HepG2 (cell line): ENCODE measurements around the gene OTOG. TPM values are rescaled to one million over a fixed set of nuclear protein-coding genes. Genes with fewer than 3 reads are reported as not detected.

Experiments used
- ATAC-seq: fragments of 200-7000 bp; cut with Tn5 transposase; 3 replicates; pipeline ENCODE4 v1.9.1; 2020; ENCODE audit warnings: mild to moderate bottlenecking, moderate library complexity
- BruUV-seq: library from RNA; stranded (reverse); fragments of 400-500 nt; replicated peaks from 2 replicates; lab custom pipeline; 2021; lab: Mats Ljungman, UMichigan
- CTCF ChIA-PET: fragments of 300-600 bp; formaldehyde crosslinking; extraction: SDS; loops from one replicate; lab custom pipeline; 2021; ENCODE audit warnings: low total read pairs, inconsistent platforms, low intra/inter-chr PET ratio; lab: Yijun Ruan, JAX
- POLR2A ChIA-PET: fragments of 350-600 bp; sonication (Branson Sonifier 250); formaldehyde crosslinking; loops from one replicate; lab custom pipeline; 2020; ENCODE audit warnings: antibody characterized with exemption, inconsistent platforms; lab: Yijun Ruan, JAX
- DNase-seq: peaks from one replicate; pipeline ENCODE4 v3.0.0-alpha.2; 2015; ENCODE audit warnings: low spot score
- FAIRE-seq: peaks from 3 replicates; lab custom pipeline; 2011; peaks lifted over from hg19 to GRCh38; lab: Jason Lieb, UNC
- H2AFZ ChIP-seq: one replicate; pipeline ENCODE4 v1.6.1; 2011; ENCODE audit warnings: low read length, inconsistent platforms
- H3K27ac ChIP-seq: fragments of 300-600 bp; 3 replicates; pipeline ENCODE4 v1.8.0; 2011; ENCODE audit warnings: mixed run types, mild to moderate bottlenecking, mixed read lengths, low read length, inconsistent platforms; ENCODE audit not compliant: insufficient read depth; ENCODE audit errors: extremely low read length
- H3K27me3 ChIP-seq, 2 experiments: fragments of 200-600 bp in 1 of 2; 2 replicates in 1 of 2; 3 replicates in 1 of 2; pipeline versions ENCODE4 v1.6.0 to v1.8.0; 2011; ENCODE audit warnings: low read length in 2 of 2, mild to moderate bottlenecking in 2 of 2, moderate library complexity in 2 of 2, inconsistent platforms in 1 of 2; ENCODE audit not compliant: insufficient read depth in 2 of 2, control insufficient read depth in 1 of 2
- H3K36me3 ChIP-seq, 2 experiments: fragments of 200-600 bp in 1 of 2; replicated peaks in 1 of 2; 2 replicates in 1 of 2; 3 replicates in 1 of 2; pipeline versions ENCODE4 v1.5.1 to v1.8.0; 2011; ENCODE audit warnings: low read length in 2 of 2, inconsistent platforms in 1 of 2; ENCODE audit not compliant: insufficient read depth in 2 of 2, control insufficient read depth in 1 of 2
- H3K4me1 ChIP-seq: 2 replicates; pipeline ENCODE4 v1.5.1; 2012; ENCODE audit warnings: low read length, inconsistent platforms; ENCODE audit not compliant: insufficient read depth
- H3K4me2 ChIP-seq: 2 replicates; pipeline ENCODE4 v1.6.0; 2011; ENCODE audit warnings: low read depth, low read length, inconsistent platforms
- H3K4me3 ChIP-seq, 3 experiments: fragments of 200-600 bp in 1 of 3; sonication (generic), shearing (Covaris generic) in 1 of 3; replicated peaks in 1 of 3; 2 replicates each; pipeline ENCODE4 v1.5.1; 2011 to 2016; ENCODE audit warnings: low read length in 3 of 3, inconsistent platforms in 2 of 3, low read depth in 2 of 3, mild to moderate bottlenecking in 2 of 3, control low read depth in 1 of 3, mixed read lengths in 1 of 3; ENCODE audit not compliant: insufficient read depth in 1 of 3
- H3K79me2 ChIP-seq: one replicate; pipeline ENCODE4 v1.6.1; 2011; ENCODE audit warnings: low read length, inconsistent platforms; ENCODE audit not compliant: insufficient read depth
- H3K9ac ChIP-seq: 2 replicates; pipeline ENCODE4 v1.6.0; 2011; ENCODE audit warnings: mild to moderate bottlenecking, low read depth, low read length, inconsistent platforms; ENCODE audit not compliant: insufficient read depth
- H3K9me3 ChIP-seq: 2 replicates; pipeline ENCODE4 v1.5.1; 2012; ENCODE audit warnings: mild to moderate bottlenecking, low read length
- H4K20me1 ChIP-seq: 2 replicates; pipeline ENCODE4 v1.6.0; 2011; ENCODE audit warnings: inconsistent platforms, mild to moderate bottlenecking, low read length, moderate library complexity; ENCODE audit not compliant: insufficient read depth
- AGO1 ChIP-seq: fragments of 200-400 bp; formaldehyde crosslinking; IDR thresholded peaks from 2 replicates; pipeline ENCODE4 v1.6.1; 2017; ENCODE audit warnings: mild to moderate bottlenecking, low read depth, low read length, moderate library complexity; ENCODE audit not compliant: poor library complexity, severe bottlenecking
- ATF1 ChIP-seq: IDR thresholded peaks from 2 replicates; pipeline ENCODE4 v1.6.1; 2016; ENCODE audit warnings: mild to moderate bottlenecking, control low read depth
- CBX1 ChIP-seq: IDR thresholded peaks from one replicate; pipeline ENCODE4 v1.6.1; 2016; ENCODE audit warnings: antibody characterized with exemption, low read depth
- FOXM1 ChIP-seq: sonication (generic); formaldehyde crosslinking; IDR thresholded peaks from 2 replicates; pipeline ENCODE4 v1.5.0; 2020; ENCODE audit warnings: missing genetic modification reagents
- KDM6A ChIP-seq: IDR thresholded peaks from 2 replicates; pipeline ENCODE4 v1.6.1; 2016; ENCODE audit warnings: low read depth
- NFYB ChIP-seq: sonication (generic); formaldehyde crosslinking; IDR thresholded peaks from 2 replicates; pipeline ENCODE4 v1.4.0; 2020; ENCODE audit warnings: missing genetic modification reagents
- SNAI1 ChIP-seq: sonication (generic); formaldehyde crosslinking; IDR thresholded peaks from 2 replicates; pipeline ENCODE4 v1.5.0; 2020; ENCODE audit warnings: mild to moderate bottlenecking, missing genetic modification reagents, borderline replicate concordance
- SYNCRIP ChIP-seq: fragments of 200-400 bp; formaldehyde crosslinking; IDR thresholded peaks from 2 replicates; pipeline ENCODE4 v1.6.1; 2018; ENCODE audit warnings: mild to moderate bottlenecking, low read depth, low read length; ENCODE audit not compliant: insufficient read depth
- ZNF552 ChIP-seq: sonication (generic); formaldehyde crosslinking; IDR thresholded peaks from 2 replicates; pipeline ENCODE4 v1.9.0; 2022; ENCODE audit warnings: missing genetic modification reagents, mild to moderate bottlenecking, borderline replicate concordance
- ZNF570 ChIP-seq: sonication (generic); formaldehyde crosslinking; IDR thresholded peaks from 2 replicates; pipeline ENCODE4 v1.4.0; 2020; ENCODE audit warnings: mild to moderate bottlenecking, missing genetic modification reagents, borderline replicate concordance
- ZNF713 ChIP-seq: sonication (generic); formaldehyde crosslinking; IDR thresholded peaks from 2 replicates; pipeline ENCODE4 v1.4.0; 2020; ENCODE audit warnings: mild to moderate bottlenecking, missing genetic modification reagents
- WGBS: methylation state at CpG from one replicate; pipeline ENCODE4 v1.1.6; 2017; ENCODE audit warnings: low lambda C conversion rate; 5-methylcytosine and 5-hydroxymethylcytosine counted together
- in situ Hi-C: cut with HindIII; loops from 2 replicates; pipeline ENCODE4 v1.10.0; 2017; ENCODE audit warnings: low pct_unique_long_range_greater_than_20kb; ENCODE audit not compliant: extremely low pct_ligation_motif_present
- intact Hi-C: fragments of 100-400 bp; cut with micrococcal nuclease; formaldehyde crosslinking; loops from one replicate; pipeline ENCODE4 v1.10.0; 2022; ENCODE audit not compliant: unreplicated experiment
- polyA plus RNA-seq, 8 experiments: library from polyadenylated mRNA; depleted of rRNA in 3 of 8; stranded (reverse) in 7 of 8; unstranded in 1 of 8; fragments of >200 nt; fragmentation: Illumina TruSeq in 4 of 8; extraction: Trizol in 4 of 8; gene quantifications; 2 replicates each; pipeline versions ENCODE4 v1.2.1 to v1.2.3, GENCODE V29; 2011 to 2016; ENCODE audit warnings: low read depth in 4 of 8, missing spikeins in 1 of 8, mixed read lengths in 1 of 8; ENCODE audit not compliant: insufficient read depth in 1 of 8
- total RNA-seq, 5 experiments: library from RNA; depleted of rRNA; stranded (reverse); fragments of >200 nt; fragmentation: Illumina TruSeq; extraction: Trizol; gene quantifications; 2 replicates each; pipeline ENCODE4 v1.2.3, GENCODE V29; 2016; ENCODE audit warnings: low read depth in 1 of 5
- TF ChIP-seq, protein P1 (sequence below): IDR thresholded peaks from 2 replicates; pipeline ENCODE4 v1.6.1; 2016; ENCODE audit warnings: control low read depth

Gene OTOG
- total and polyA plus RNA-seq, 2 of the 13 experiments (the other 11 are each of a cell fraction or from before 2014, with no cell fraction given): not detected

DNA sequence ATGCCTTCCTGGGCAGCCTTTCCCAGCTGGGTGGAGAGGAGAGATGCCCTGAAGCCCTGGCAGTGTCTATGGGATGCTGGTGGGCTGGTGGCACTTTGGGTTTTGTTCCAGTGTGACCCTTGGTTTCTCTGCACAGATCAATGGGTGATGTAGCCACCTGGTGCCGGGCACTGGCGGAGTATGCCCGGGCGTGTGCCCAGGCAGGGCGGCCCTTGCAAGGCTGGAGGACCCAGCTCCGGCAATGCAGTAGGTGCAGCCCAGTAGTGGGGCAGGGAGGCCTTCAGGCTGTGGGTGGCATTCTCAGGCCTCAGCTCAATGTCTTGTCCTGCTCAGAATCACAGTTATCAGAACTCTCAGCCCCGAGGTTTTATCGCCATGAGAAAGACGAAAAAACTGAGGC is 11.9 kb downstream of the OTOG start:
- no peak overlapping the region for H3K27ac ChIP-seq
- H3K9ac ChIP-seq: no peak overlapping the region
- ChIA-PET CTCF (no interaction called here), POLR2A (no interaction called here)
- H3K9me3 ChIP-seq: no peaks in the 10 kb centered on the region
- intact Hi-C loops (no loop called here), in situ Hi-C loops (no loop called here)
- ATAC-seq: no peak
- H2AFZ ChIP-seq: no peak overlapping the region
- H3K27me3 ChIP-seq: peaks cover 9 to 14% of the 10 kb centered on the region in 2 experiments; a peak in 3 of 5 replicates
- no peaks in the 10 kb centered on the region for H3K36me3 ChIP-seq
- no peaks in the 10 kb centered on the region for H4K20me1 ChIP-seq
- 26% methylated on average over 4 of the region's 9 CpGs for WGBS
- FAIRE-seq: no peak
- no peak overlapping the region for H3K4me2 ChIP-seq
- TF ChIP-seq CBX1: no peak
- TF ChIP-seq ZNF570 (CRISPR knock-in tag): no peak
- TF ChIP-seq AGO1: no peak
- no peak for TF ChIP-seq NFYB
- no peak for TF ChIP-seq SNAI1
- TF ChIP-seq SYNCRIP: no peak
- DNase-seq: no peak
- BruUV-seq: no TSS peak
- no peaks in the 10 kb centered on the region for H3K79me2 ChIP-seq
- no peak overlapping the region for H3K4me3 ChIP-seq
- 0 out of 2 replicates have a peak, but pooled peaks cover 7% of the 10 kb centered on the region for H3K4me1 ChIP-seq

DNA sequence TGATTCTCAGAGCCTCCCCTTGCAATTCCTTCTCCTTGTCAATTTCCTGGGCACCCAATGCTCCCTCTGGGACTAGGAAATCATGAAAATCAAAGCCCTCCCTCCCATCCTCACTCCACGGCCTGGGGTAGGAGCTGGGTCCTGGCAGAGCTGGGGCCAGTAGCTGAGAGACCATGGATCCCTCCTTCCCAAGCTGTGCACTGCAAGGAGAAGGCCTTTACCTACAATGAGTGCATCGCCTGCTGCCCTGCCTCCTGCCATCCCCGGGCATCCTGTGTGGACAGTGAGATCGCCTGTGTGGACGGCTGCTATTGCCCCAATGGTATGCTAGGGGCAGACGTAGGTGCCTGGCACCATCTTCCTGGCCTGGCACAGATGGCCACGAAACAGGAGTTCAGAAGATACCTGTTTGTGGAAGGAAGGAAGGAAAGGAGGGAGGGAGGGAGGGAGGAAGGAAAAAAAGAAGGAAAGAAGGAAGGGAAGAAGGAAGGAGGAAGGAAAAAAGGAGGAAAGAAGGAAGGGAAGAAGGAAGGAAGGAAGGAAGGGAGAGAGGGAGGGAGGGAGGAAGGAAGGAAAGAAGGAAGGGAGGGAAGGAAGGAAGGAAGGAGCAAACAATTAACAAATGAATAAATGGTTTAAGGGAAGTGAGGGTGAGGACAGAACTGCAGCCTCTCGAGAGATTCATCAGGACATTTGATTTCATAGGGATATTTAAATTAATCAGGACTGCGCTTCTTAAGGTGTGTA is 12.5 kb downstream of the OTOG start:
- ChIA-PET POLR2A (no interaction called here), CTCF (no interaction called here)
- peaks cover 8 to 14% of the 10 kb centered on the region in 2 experiments; a peak in 3 of 5 replicates for H3K27me3 ChIP-seq
- no peak overlapping the region for H3K9ac ChIP-seq
- H3K9me3 ChIP-seq: no peaks in the 10 kb centered on the region
- no peak for DNase-seq
- no peaks in the 10 kb centered on the region for H4K20me1 ChIP-seq
- in situ Hi-C loops (no loop called here), intact Hi-C loops (no loop called here)
- 0 out of 2 replicates have a peak, but pooled peaks cover 7% of the 10 kb centered on the region for H3K4me1 ChIP-seq
- H2AFZ ChIP-seq: no peak overlapping the region
- ATAC-seq: no peak
- FAIRE-seq: no peak
- BruUV-seq: no TSS peak
- no peaks in the 10 kb centered on the region for H3K36me3 ChIP-seq
- no peak overlapping the region for H3K27ac ChIP-seq
- no peak overlapping the region for H3K4me3 ChIP-seq
- WGBS: 12% methylated on average over 9 of the region's 9 CpGs
- H3K4me2 ChIP-seq: no peak overlapping the region
- H3K79me2 ChIP-seq: no peaks in the 10 kb centered on the region
- TF ChIP-seq ZNF713 (CRISPR knock-in tag) (no peak), ZNF552 (CRISPR knock-in tag) (no peak), KDM6A (no peak), FOXM1 (CRISPR knock-in tag) (no peak), ATF1 (no peak)
- TF ChIP-seq, protein P1, sequence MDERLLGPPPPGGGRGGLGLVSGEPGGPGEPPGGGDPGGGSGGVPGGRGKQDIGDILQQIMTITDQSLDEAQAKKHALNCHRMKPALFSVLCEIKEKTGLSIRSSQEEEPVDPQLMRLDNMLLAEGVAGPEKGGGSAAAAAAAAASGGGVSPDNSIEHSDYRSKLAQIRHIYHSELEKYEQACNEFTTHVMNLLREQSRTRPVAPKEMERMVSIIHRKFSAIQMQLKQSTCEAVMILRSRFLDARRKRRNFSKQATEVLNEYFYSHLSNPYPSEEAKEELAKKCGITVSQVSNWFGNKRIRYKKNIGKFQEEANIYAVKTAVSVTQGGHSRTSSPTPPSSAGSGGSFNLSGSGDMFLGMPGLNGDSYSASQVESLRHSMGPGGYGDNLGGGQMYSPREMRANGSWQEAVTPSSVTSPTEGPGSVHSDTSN (CRISPR knock-in tag): no peak
